Fibroblast of pulmonary artery (primary cell): ENCODE results near the gene SIPA1L3.

Experiments used
- DNase-seq: peaks from one replicate; pipeline ENCODE4 v3.0.0-alpha.2; 2010; ENCODE audit warnings: low read depth
- H3K4me3 ChIP-seq: replicated peaks from 2 replicates; pipeline ENCODE4 v1.5.1; 2011; ENCODE audit warnings: low read depth, mild to moderate bottlenecking, control low read depth, low read length, moderate library complexity
- TF ChIP-seq, protein P1 (sequence below): IDR thresholded peaks from 2 replicates; pipeline ENCODE4 v1.5.1; 2011; ENCODE audit warnings: mild to moderate bottlenecking, control low read depth, low read length, inconsistent platforms; ENCODE audit errors: missing control alignments

SIPA1L3 gene

DNA sequence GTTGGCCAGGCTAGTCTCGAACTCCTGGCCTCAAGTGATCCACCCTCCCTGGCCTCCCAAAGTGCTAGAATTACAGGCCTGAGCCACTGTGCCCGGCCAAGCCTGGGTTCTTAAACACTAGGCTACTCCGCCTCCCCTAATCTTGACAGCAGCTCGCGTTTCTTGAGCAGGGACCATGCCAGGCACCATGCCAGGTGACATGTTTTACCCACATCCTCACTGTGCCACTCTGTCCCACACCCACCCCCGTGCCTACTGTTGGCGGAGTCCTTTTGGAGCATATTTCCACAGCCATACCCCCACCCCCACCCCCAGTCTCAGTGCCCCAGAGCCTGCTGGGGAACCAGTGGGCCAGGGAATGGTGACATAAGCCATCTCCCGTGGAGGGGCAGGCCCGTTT, 218.2 kb downstream of the SIPA1L3 start:
- no peak for DNase-seq
- no peak overlapping the region for H3K4me3 ChIP-seq
- TF ChIP-seq, protein P1, sequence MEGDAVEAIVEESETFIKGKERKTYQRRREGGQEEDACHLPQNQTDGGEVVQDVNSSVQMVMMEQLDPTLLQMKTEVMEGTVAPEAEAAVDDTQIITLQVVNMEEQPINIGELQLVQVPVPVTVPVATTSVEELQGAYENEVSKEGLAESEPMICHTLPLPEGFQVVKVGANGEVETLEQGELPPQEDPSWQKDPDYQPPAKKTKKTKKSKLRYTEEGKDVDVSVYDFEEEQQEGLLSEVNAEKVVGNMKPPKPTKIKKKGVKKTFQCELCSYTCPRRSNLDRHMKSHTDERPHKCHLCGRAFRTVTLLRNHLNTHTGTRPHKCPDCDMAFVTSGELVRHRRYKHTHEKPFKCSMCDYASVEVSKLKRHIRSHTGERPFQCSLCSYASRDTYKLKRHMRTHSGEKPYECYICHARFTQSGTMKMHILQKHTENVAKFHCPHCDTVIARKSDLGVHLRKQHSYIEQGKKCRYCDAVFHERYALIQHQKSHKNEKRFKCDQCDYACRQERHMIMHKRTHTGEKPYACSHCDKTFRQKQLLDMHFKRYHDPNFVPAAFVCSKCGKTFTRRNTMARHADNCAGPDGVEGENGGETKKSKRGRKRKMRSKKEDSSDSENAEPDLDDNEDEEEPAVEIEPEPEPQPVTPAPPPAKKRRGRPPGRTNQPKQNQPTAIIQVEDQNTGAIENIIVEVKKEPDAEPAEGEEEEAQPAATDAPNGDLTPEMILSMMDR, result no peak

DNA sequence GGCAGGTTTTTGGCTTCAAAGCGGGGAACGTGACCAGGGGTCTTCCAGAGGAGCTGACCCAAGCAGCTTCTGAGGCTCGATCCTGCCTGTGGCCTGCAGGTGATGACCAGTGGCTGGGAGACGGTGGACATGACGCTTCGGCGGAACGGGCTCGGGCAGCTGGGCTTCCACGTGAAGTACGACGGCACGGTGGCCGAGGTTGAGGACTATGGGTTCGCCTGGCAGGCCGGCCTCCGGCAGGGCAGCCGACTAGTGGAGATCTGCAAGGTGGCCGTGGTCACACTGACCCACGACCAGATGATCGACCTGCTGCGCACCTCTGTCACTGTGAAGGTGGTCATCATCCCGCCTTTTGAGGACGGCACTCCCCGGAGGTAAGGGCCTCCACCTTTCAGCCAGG, 223.4 kb downstream of the SIPA1L3 start:
- no peak overlapping the region for H3K4me3 ChIP-seq
- TF ChIP-seq, protein P1, result no peak
- DNase-seq, result no peak

DNA sequence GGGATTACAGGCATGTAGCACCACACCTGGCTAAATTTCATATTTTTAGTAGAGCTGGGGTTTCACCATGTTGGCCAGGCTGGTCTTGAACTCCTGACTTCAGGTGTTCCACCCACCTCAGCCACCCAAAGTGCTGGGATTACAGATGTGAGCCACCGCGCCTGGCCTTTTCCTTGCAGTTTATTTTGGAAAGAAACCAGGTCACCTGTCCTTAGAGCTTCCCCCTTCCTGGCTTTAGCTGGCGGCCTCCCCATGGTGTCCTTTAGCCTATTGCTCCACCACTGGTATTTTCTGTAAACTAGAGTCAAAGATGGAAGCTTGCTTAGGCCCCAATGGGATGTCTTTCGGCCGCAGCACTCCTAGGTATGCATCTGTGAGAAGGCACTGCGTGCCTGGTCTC, 225.8 kb downstream of the SIPA1L3 start:
- no peak overlapping the region for H3K4me3 ChIP-seq
- TF ChIP-seq, protein P1, result no peak
- DNase-seq, result no peak

DNA sequence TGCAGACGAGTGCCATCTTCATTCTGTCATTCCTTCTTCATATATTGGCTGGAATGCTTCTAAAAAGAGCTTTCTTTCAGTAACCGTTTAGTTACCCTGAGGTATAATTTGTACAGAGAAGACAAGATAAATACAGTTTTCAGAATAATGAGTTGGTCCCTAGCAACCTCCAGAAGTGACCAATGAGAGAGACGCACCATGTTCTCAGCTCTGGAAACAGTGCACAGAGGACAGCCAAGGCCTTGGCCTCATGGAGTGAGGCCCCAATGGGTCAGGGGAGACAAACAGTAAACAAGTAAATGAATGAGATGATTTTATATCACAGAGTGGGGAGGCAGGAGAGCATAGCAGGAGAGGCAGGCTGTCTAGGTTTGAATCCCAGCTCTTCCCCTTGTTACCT, 226.3 kb downstream of the SIPA1L3 start:
- no peak overlapping the region for H3K4me3 ChIP-seq
- TF ChIP-seq, protein P1, result no peak
- no peak for DNase-seq

DNA sequence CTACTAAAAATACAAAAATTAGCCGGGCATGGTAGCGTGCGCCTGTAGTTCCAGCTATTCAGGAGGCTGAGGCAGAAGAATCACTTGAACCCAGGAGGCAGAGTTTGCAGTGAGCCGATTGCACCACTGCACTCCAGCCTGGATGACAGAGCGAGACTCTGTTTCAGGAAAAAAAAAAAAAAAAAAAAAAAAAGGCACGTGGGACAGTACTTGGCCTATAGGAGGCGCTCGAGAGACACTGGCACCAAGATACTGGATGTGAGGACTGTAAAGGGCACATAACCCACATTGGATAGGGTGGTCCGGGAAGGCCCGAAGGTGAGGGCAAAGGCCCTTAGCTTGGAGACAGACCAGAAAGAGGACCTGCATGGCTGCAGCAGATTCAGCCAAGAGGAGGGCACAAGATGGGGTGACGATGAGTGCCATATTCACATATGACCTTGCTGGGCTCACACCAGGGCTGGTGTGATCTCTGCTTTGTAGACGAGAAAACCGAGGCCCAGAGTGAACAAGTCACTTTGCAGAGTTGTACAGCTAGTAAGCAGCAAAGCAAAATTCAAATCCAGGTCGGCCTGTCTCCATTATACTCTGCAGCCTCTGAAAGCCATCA, 227.6 kb downstream of the SIPA1L3 start:
- TF ChIP-seq, protein P1, result peak; percentile 67
- H3K4me3 ChIP-seq, result no peak overlapping the region
- DNase-seq, result peak; percentile 60

DNA sequence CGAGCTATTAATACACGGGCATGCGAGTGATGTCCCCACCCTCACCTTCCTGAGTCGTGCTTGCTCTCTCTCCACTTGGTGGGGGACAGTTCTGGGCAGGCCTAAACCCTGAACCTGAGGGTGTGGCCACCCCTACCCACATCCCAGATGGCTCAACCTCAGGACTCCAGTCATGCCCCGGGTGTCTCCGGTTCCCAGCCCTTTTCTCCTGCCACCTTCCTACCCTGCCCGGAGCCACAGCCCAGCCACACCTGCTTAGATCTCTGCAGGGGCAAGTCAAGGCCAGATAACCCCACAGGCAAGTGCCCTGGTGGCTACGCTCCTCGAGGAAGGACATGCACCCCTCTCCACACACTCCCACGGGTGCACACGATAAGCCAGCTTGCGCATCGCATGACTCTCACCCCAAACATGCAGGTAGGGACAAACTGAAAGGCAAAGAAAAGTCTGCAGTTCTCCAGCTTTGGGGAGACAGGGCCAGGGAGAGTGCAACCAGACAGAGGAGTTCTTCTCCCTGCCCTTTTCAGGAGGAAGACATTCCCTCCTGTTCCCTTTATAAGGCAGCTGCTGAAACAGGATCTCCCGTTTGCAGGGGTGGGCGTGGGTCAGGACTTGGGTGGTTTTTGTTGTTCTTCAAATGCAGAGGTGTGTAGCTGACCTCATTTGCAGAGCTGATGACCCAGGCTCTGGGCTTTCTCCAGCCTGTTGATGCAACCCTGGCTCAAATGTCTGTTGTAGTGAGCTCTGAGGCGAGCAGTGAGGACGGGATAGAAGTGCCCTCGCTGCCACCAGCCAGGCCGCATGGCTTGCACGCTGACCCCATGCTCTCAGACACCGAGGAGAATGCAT, 228.4 kb downstream of the SIPA1L3 start:
- no peak overlapping the region for H3K4me3 ChIP-seq
- DNase-seq, result no peak
- TF ChIP-seq, protein P1, result no peak
